ENCODE measurements around the gene SLC26A1.

SLC26A1 gene

DNA sequence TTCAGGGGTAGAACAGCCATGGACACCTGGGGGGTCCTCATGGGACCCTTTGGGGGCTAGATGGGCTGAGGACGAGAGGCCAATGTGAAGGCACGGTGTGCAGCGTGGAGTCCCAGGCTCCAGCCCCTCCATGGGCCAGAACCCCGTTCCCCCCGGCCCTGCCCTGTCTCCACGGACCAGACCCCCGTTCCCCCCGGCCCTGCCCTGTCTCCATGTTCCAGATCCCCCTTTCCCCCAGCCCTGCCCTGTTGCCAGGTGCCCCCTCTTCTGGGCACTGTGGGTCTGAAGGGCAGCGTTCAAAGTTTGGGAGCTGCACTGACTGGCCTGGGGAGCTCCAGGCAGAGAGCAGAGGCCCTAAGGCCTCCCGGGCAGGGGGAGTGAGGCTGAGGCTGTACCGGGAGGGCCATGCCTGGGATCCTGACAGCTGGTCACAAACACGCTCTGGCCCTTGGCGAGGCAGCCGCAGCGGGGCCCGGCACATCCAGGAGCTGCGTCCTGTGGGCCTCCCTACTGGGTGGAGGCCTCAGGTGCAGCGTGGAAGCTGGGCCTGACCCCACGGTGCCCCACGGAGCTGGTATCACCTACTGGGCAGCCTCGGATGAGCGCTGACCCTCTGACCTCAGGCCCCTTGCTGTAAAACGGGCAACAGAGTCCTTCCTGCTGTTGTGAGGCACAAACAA is 28.7 kb downstream of the SLC26A1 start:
- TF ChIP-seq, protein P1, sequence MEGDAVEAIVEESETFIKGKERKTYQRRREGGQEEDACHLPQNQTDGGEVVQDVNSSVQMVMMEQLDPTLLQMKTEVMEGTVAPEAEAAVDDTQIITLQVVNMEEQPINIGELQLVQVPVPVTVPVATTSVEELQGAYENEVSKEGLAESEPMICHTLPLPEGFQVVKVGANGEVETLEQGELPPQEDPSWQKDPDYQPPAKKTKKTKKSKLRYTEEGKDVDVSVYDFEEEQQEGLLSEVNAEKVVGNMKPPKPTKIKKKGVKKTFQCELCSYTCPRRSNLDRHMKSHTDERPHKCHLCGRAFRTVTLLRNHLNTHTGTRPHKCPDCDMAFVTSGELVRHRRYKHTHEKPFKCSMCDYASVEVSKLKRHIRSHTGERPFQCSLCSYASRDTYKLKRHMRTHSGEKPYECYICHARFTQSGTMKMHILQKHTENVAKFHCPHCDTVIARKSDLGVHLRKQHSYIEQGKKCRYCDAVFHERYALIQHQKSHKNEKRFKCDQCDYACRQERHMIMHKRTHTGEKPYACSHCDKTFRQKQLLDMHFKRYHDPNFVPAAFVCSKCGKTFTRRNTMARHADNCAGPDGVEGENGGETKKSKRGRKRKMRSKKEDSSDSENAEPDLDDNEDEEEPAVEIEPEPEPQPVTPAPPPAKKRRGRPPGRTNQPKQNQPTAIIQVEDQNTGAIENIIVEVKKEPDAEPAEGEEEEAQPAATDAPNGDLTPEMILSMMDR (IDR thresholded peaks at IDR 0.05; ENCODE audit: control extremely low read depth, extremely low read depth, low read depth, missing control alignments): no peak
- POLR2A ChIA-PET: interaction anchor here (0.5 kb wide), 1 partner anchor 417 kb away, joined by 7 read pairs; no protein-coding TSS in a partner anchor
- DNase-seq (ENCODE audit: extremely low spot score): no peak
- CTCF ChIA-PET: interaction anchor here (1.7 kb wide), 1 partner anchor 22 kb away, joined by 3 read pairs; no protein-coding TSS in a partner anchor

- TF ChIP-seq, protein P1 (IDR thresholded peaks at IDR 0.05; ENCODE audit: control extremely low read depth, extremely low read depth, low read depth, missing control alignments): no peak
- DNase-seq (ENCODE audit: extremely low spot score): no peak
- ChIA-PET CTCF (interaction anchor here (1.1 to 1.7 kb wide), 2 partner anchors 22 to 23 kb away, joined by 3 read pairs; no protein-coding TSS in a partner anchor), POLR2A (no interaction called here)
Observed at GRCh38 chr4:963276-964225, 29.7 kb downstream of the SLC26A1 start.

GRCh38 chr4:962231-963208 is 30.7 kb downstream of the SLC26A1 start:
- DNase-seq (ENCODE audit: extremely low spot score): no peak
- TF ChIP-seq, protein P1 (IDR thresholded peaks at IDR 0.05; ENCODE audit: control extremely low read depth, extremely low read depth, low read depth, missing control alignments): no peak
- ChIA-PET CTCF (interaction anchor here (1.1 kb wide), 1 partner anchor 22 kb away, joined by 3 read pairs; no protein-coding TSS in a partner anchor), POLR2A (no interaction called here)

DNA sequence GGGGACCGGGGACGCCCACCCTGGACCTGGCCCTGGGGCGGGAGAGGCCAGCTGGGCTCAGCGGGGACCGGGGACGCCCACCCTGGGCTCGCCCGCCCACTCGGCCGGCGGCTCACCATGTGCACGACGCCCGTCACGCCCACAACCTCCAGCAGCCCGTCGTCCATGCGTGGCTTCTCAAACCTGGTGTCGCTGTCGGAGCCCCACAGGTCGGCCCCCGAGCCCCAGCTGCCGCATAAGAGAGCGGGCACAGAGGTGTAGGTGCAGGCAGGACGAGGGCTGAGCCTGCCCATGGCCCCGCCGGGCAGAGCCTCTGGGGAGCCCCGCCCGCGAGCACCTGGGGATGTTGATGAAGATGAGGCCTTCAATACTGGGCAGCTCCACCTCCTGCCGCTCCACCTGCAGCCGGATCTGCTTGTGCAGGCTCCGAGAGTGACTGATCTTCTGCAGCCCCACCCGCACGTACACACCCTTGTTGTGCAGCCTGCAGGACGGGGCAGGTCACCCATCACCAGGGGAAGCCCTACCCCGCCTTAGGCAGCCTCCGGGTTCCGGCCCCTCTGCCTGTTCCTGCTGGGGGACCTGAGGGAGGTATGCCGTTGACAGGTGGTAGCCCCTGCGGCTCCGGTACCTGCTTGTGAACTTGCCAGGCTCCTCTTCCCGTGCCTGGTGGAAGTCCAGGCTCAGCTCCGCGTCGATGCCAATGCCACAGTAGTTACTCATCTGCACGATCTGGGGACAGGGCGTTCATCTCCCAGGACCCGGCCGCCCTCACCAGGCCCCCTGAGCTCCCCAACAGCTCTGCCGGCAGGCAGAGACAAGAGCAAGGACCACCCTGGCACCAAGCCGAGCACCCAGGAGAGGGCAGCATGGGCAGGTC is 31.6 kb downstream of the SLC26A1 start:
- DNase-seq (ENCODE audit: extremely low spot score): no peak
- TF ChIP-seq, protein P1 (IDR thresholded peaks at IDR 0.05; ENCODE audit: control extremely low read depth, extremely low read depth, low read depth, missing control alignments): no peak
- ChIA-PET CTCF (no interaction called here), POLR2A (no interaction called here)

GRCh38 chr4:960636-961350 is 32.4 kb downstream of the SLC26A1 start:
- ChIA-PET POLR2A (no interaction called here), CTCF (no interaction called here)
- TF ChIP-seq, protein P1 (IDR thresholded peaks at IDR 0.05; ENCODE audit: control extremely low read depth, extremely low read depth, low read depth, missing control alignments): no peak
- DNase-seq (ENCODE audit: extremely low spot score): no peak
